HG03342 (cell line): ENCODE data around the gene CHST10.
"Not testable (repeated sequence)": the region's sequence is repeated elsewhere in the genome, so short reads cannot be mapped to it uniquely, and the experiment has no call there.

Experiments
- ATAC-seq: cut with Tn5 transposase; IDR thresholded peaks from one replicate; pipeline ENCODE4 v1.9.1; 2021; ENCODE audit warnings: mild to moderate bottlenecking, moderate library complexity; ENCODE audit not compliant: unreplicated experiment

The CHST10 gene

DNA sequence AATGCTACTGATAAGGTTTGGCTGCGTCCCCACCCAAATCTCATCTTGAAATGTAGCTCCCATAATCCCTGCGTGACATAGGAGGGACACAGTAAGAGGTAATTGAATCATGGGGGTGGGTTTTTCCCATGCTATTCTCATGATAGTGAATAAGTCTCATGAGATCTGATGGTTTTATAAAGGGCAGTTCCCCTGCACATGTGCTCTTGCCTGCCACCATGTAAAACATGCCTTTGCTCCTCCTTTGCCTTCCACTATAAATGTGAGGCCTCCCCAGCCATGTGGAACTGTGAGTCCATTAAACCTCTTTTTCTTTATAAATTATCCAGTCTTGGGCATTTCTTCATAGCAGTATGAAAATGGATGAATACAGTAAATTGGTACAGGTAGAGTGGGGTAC lies 75.0 kb downstream of the CHST10 start:
- ATAC-seq: not testable (repeated sequence)
